B cell (primary cell): ENCODE results near the gene NIPSNAP3A. TPM values are rescaled to one million over a fixed set of nuclear protein-coding genes. Genes with fewer than 3 reads are reported as not detected.
A peak's percentile ranks its signal among the peaks of the same experiment; 100 is the strongest.

ENCODE experiments used
- ATAC-seq: fragments of 200-7000 bp; cut with Tn5 transposase; one replicate; pipeline ENCODE4 v1.10.0; 2021; ENCODE audit warnings: low read depth, mild to moderate bottlenecking, moderate number of reproducible peaks, moderate library complexity
- CTCF ChIA-PET: fragments of 350-600 bp; sonication (Branson Sonifier 250); formaldehyde crosslinking; loops from one replicate; lab custom pipeline; 2021; ENCODE audit warnings: antibody characterized with exemption, inconsistent platforms; lab: Charles Lee
- POLR2A ChIA-PET: fragments of 350-600 bp; sonication (Branson Sonifier 250); formaldehyde crosslinking; loops from one replicate; lab custom pipeline; 2021; ENCODE audit warnings: antibody characterized with exemption; lab: Charles Lee
- DNase-seq: peaks from one replicate; pipeline ENCODE4 v3.0.0; 2013
- H2AFZ ChIP-seq: 2 replicates; pipeline ENCODE4 v1.6.1; 2012; ENCODE audit warnings: mild to moderate bottlenecking, low read depth, low read length; ENCODE audit not compliant: insufficient read depth, poor library complexity, severe bottlenecking
- H3K27ac ChIP-seq, 2 donors: 1 replicate in 1 of 2; 2 replicates in 1 of 2; pipeline ENCODE4 v1.5.1; 2012 to 2013; ENCODE audit warnings: low read length in 2 of 2, mild to moderate bottlenecking in 2 of 2, moderate library complexity in 1 of 2
- H3K27me3 ChIP-seq, 4 experiments: fragments of 200-600 bp in 1 of 4; sonication (generic) in 1 of 4; replicated peaks in 1 of 4; 1 replicate in 2 of 4; 2 replicates in 2 of 4; pipeline versions ENCODE4 v1.6.1 to v1.7.0; 2013 to 2016; ENCODE audit warnings: low read length in 3 of 4, mild to moderate bottlenecking in 2 of 4, mixed read lengths in 1 of 4, moderate library complexity in 1 of 4; ENCODE audit not compliant: insufficient read depth in 4 of 4, control insufficient read depth in 3 of 4; ENCODE audit errors: control extremely low read depth in 1 of 4
- H3K36me3 ChIP-seq, 2 experiments: replicated peaks in 1 of 2; 1 replicate in 1 of 2; 2 replicates in 1 of 2; pipeline versions ENCODE4 v1.6.1 to v1.7.1; 2013; ENCODE audit warnings: low read length in 1 of 2; ENCODE audit not compliant: insufficient read depth in 2 of 2, control insufficient read depth in 1 of 2; ENCODE audit errors: control extremely low read depth in 1 of 2, extremely low read depth in 1 of 2
- H3K4me1 ChIP-seq, 2 donors: fragments of 200-600 bp in 1 of 2; sonication (generic) in 1 of 2; 1 replicate in 1 of 2; 2 replicates in 1 of 2; pipeline versions ENCODE4 v1.5.1 to v1.6.1; 2013 to 2017; ENCODE audit warnings: low read length in 2 of 2; ENCODE audit not compliant: control insufficient read depth in 2 of 2, insufficient read depth in 2 of 2
- H3K4me2 ChIP-seq: replicated peaks from 2 replicates; pipeline ENCODE3; 2012; ENCODE audit warnings: mild to moderate bottlenecking, low read depth, low read length; ENCODE audit not compliant: poor library complexity, severe bottlenecking
- H3K4me3 ChIP-seq, 5 experiments: fragments of 200-600 bp in 1 of 5; sonication (generic) in 1 of 5; 1 replicate in 3 of 5; 2 replicates in 2 of 5; pipeline versions ENCODE4 v1.5.1 to v1.7.0; 2011 to 2016; ENCODE audit warnings: low read length in 4 of 5, mild to moderate bottlenecking in 4 of 5, low read depth in 2 of 5, control low read depth in 1 of 5, moderate library complexity in 1 of 5; ENCODE audit not compliant: insufficient read depth in 1 of 5; ENCODE audit errors: control extremely low read depth in 1 of 5, extremely low read depth in 1 of 5
- H3K79me2 ChIP-seq: fragments of 200-600 bp; sonication (generic); one replicate; pipeline ENCODE4 v1.6.0; 2016; ENCODE audit warnings: low read length; ENCODE audit not compliant: control insufficient read depth, insufficient read depth
- H3K9ac ChIP-seq: fragments of 200-600 bp; sonication (generic); 2 replicates; pipeline ENCODE4 v1.6.1; 2017; ENCODE audit warnings: mild to moderate bottlenecking, low read length, moderate library complexity
- H3K9me3 ChIP-seq, 3 donors: one replicate each; pipeline versions ENCODE4 v1.6.1 to v1.7.1; 2013; ENCODE audit warnings: low read length in 2 of 3; ENCODE audit not compliant: control insufficient read depth in 2 of 3, insufficient read depth in 1 of 3; ENCODE audit errors: control extremely low read depth in 1 of 3
- H4K20me1 ChIP-seq: 2 replicates; pipeline ENCODE4 v1.6.0; 2012; ENCODE audit warnings: mild to moderate bottlenecking, low read length; ENCODE audit not compliant: insufficient read depth, control insufficient read depth, poor library complexity, severe bottlenecking
- H3K27ac Mint-ChIP-seq: one replicate; pipeline ENCODE4 v1.8.0; 2021; ENCODE audit warnings: mixed read lengths
- H3K27me3 Mint-ChIP-seq: one replicate; pipeline ENCODE4 v1.8.0; 2021; ENCODE audit warnings: mixed read lengths
- H3K4me1 Mint-ChIP-seq: one replicate; pipeline ENCODE4 v1.8.0; 2021; ENCODE audit warnings: mixed read lengths
- H3K4me3 Mint-ChIP-seq: one replicate; pipeline ENCODE4 v1.8.0; 2021; ENCODE audit warnings: mixed read lengths
- H3K9me3 Mint-ChIP-seq: one replicate; pipeline ENCODE4 v1.8.0; 2022; ENCODE audit warnings: mixed read lengths; ENCODE audit not compliant: insufficient read depth
- CTCF ChIP-seq: fragments of 200-600 bp; IDR thresholded peaks from one replicate; pipeline ENCODE4 v1.8.0; 2022; ENCODE audit warnings: antibody characterized with exemption, mild to moderate bottlenecking
- EZH2 ChIP-seq: IDR thresholded peaks from 2 replicates; pipeline ENCODE4 v1.6.1; 2012; ENCODE audit warnings: borderline replicate concordance, low read depth, mild to moderate bottlenecking, moderate library complexity, low read length; ENCODE audit not compliant: insufficient read depth, poor library complexity, severe bottlenecking
- WGBS: methylation state at CpG from one replicate; pipeline ENCODE4 v1.1.5; 2013; ENCODE audit warnings: missing lambda C conversion rate; ENCODE audit not compliant: insufficient coverage; 5-methylcytosine and 5-hydroxymethylcytosine counted together
- intact Hi-C: fragments of 100-400 bp; cut with micrococcal nuclease; formaldehyde crosslinking; loops from one replicate; pipeline ENCODE4 v1.10.0; 2022
- polyA plus RNA-seq: library from polyadenylated mRNA; depleted of rRNA; stranded (reverse); fragments of >200 nt; gene quantifications from 2 replicates; pipeline ENCODE4 v1.2.3, GENCODE V29; 2012
- total RNA-seq, 2 donors: library from RNA; stranded (reverse); fragments of 120-200 nt in 1 of 2; gene quantifications; 1 replicate in 1 of 2; 2 replicates in 1 of 2; pipeline versions ENCODE4 v1.2.3 to v1.2.4, GENCODE V29; 2013 to 2022

NIPSNAP3A gene
- total and polyA plus RNA-seq, 2 donors (not counting 1 experiment from before 2014, with no cell fraction given) = 9.4 to 23.6 TPM

GRCh38 chr9:104769655-104770054, 22.2 kb downstream of the NIPSNAP3A start:
- DNase-seq = peak; percentile 39
- ATAC-seq = peak; percentile 61
- WGBS = no CpG with 5 or more reads among the region's 2 CpGs
- Mint-ChIP-seq H3K9me3 (no peaks in the 10 kb centered on the region), H3K4me3 (peak overlapping the region; percentile 50), H3K4me1 (peaks cover 50% of the 10 kb centered on the region), H3K27ac (peak overlapping the region; percentile 86), H3K27me3 (no peaks in the 10 kb centered on the region)
- H3K27me3 ChIP-seq = no peaks in the 10 kb centered on the region
- H4K20me1 ChIP-seq = no peaks in the 10 kb centered on the region
- H3K9me3 ChIP-seq = peaks cover 0 to 4% (median 0%) of the 10 kb centered on the region in 3 donors
- intact Hi-C loops = no loop called here
- no peaks in the 10 kb centered on the region for H3K79me2 ChIP-seq
- peak overlapping the region; percentile 62 to 88 for H3K27ac ChIP-seq
- H3K4me1 ChIP-seq = peaks cover 23 to 39% of the 10 kb centered on the region in 2 donors
- H3K4me2 ChIP-seq = peak overlapping the region; percentile 57
- CTCF ChIA-PET = interaction anchor here (1.2 to 1.3 kb wide), 3 partner anchors 11 to 22 kb away, joined by 3 to 6 read pairs (median 5); partner anchors contain the start of gene NIPSNAP3A
- H3K36me3 ChIP-seq = no peaks in the 10 kb centered on the region
- H3K4me3 ChIP-seq = peak overlapping the region in 2 of 5 experiments; percentile 20 to 22
- H2AFZ ChIP-seq = peak overlapping the region; percentile 48
- TF ChIP-seq EZH2 (no peak), CTCF (no peak)
- H3K9ac ChIP-seq = peak overlapping the region; percentile 12
- POLR2A ChIA-PET = no interaction called here

- intact Hi-C loops = loop anchor here (2.0 kb wide), 1 partner anchor 14 kb away; no protein-coding TSS in a partner anchor
- Histone ChIP-seq H2AFZ (peak overlapping the region; percentile 17), H3K27me3 (no peaks in the 10 kb centered on the region), H3K9me3 (peaks cover 0 to 7% (median 0%) of the 10 kb centered on the region in 3 donors), H3K4me2 (peak overlapping the region; percentile 32), H3K27ac (peak overlapping the region in 1 of 2 donors; percentile 50), H3K36me3 (no peaks in the 10 kb centered on the region), H4K20me1 (no peaks in the 10 kb centered on the region), H3K9ac (peak overlapping the region; percentile 21), H3K4me3 (peak overlapping the region in 1 of 5 experiments; percentile 3), H3K79me2 (no peaks in the 10 kb centered on the region), H3K4me1 (peaks cover 44 to 50% of the 10 kb centered on the region in 2 donors)
- Mint-ChIP-seq H3K9me3 (no peaks in the 10 kb centered on the region), H3K4me1 (peaks cover 34% of the 10 kb centered on the region), H3K27me3 (no peaks in the 10 kb centered on the region), H3K4me3 (peak overlapping the region; percentile 70), H3K27ac (peak overlapping the region; percentile 64)
- ATAC-seq (no peak), DNase-seq (peak; percentile 22)
- ChIA-PET CTCF (no interaction called here), POLR2A (no interaction called here)
- WGBS = 20% methylated on average over 1 of the region's 5 CpGs
- no peak for TF ChIP-seq CTCF
- no peak for TF ChIP-seq EZH2
Observed at GRCh38 chr9:104772714-104773510, 25.4 kb downstream of the NIPSNAP3A start.
